Measurements from ENCODE around the gene PARPBP.
"Not testable (repeated sequence)": the region's sequence is repeated elsewhere in the genome, so short reads cannot be mapped to it uniquely, and the experiment has no call there.

The PARPBP gene

GRCh38 chr12:102119674-102120563 is at the start of gene PARPBP, which contains the start of gene NUP37:
Gene PARPBP, plus strand, starts transcription at chr12:102120183. Its CDS starts 3,706 bp downstream, at chr12:102123889.
Gene NUP37, minus strand, starts transcription at chr12:102120114. Its CDS starts 1,596 bp downstream, at chr12:102118518.
- ATAC-seq (ENCODE audit: low read depth) (peak; percentile 98), DNase-seq (ENCODE audit: low spot score in 2 of 2) (peak; percentile 93)
- peaks cover 15% of the 10 kb centered on the region for H3K4me1 Mint-ChIP-seq
- peaks cover 12% of the 10 kb centered on the region for H3K36me3 Mint-ChIP-seq
- peak within 1 kb of the TSS; percentile 90 for H3K27ac Mint-ChIP-seq
- no peaks in the 10 kb centered on the region for H3K9me3 Mint-ChIP-seq
- H3K27me3 Mint-ChIP-seq: no peaks in the 10 kb centered on the region
- H3K4me3 Mint-ChIP-seq: peak within 1 kb of the TSS; percentile 92

- not testable (repeated sequence) for H3K27ac Mint-ChIP-seq; H3K9me3 Mint-ChIP-seq; H3K27me3 Mint-ChIP-seq; ATAC-seq (ENCODE audit: low read depth); DNase-seq (ENCODE audit: low spot score in 2 of 2); H3K36me3 Mint-ChIP-seq; H3K4me3 Mint-ChIP-seq; H3K4me1 Mint-ChIP-seq
Measured at GRCh38 chr12:102072092-102072491, 47.9 kb upstream of the PARPBP start.

GRCh38 chr12:102080842-102081241 is 39.1 kb upstream of the PARPBP start:
- H3K4me3 Mint-ChIP-seq: no peak overlapping the region
- H3K36me3 Mint-ChIP-seq: peaks cover 27% of the 10 kb centered on the region
- DNase-seq (ENCODE audit: low spot score in 2 of 2) (no peak), ATAC-seq (ENCODE audit: low read depth) (no peak)
- no peaks in the 10 kb centered on the region for H3K9me3 Mint-ChIP-seq
- H3K4me1 Mint-ChIP-seq: no peaks in the 10 kb centered on the region
- H3K27ac Mint-ChIP-seq: no peak overlapping the region
- no peaks in the 10 kb centered on the region for H3K27me3 Mint-ChIP-seq

GRCh38 chr12:102089228-102089835 is 30.7 kb upstream of the PARPBP start:
- H3K27ac Mint-ChIP-seq; H3K27me3 Mint-ChIP-seq; H3K9me3 Mint-ChIP-seq; ATAC-seq (ENCODE audit: low read depth); H3K4me1 Mint-ChIP-seq; DNase-seq (ENCODE audit: low spot score in 2 of 2); H3K4me3 Mint-ChIP-seq: not testable (repeated sequence)
- peaks cover 16% of the 10 kb centered on the region for H3K36me3 Mint-ChIP-seq

- no peaks in the 10 kb centered on the region for H3K9me3 Mint-ChIP-seq
- ATAC-seq (ENCODE audit: low read depth) (no peak), DNase-seq (ENCODE audit: low spot score in 2 of 2) (no peak)
- H3K27ac Mint-ChIP-seq: no peak overlapping the region
- no peaks in the 10 kb centered on the region for H3K27me3 Mint-ChIP-seq
- no peaks in the 10 kb centered on the region for H3K4me1 Mint-ChIP-seq
- no peak overlapping the region for H3K4me3 Mint-ChIP-seq
- H3K36me3 Mint-ChIP-seq: peaks cover 14% of the 10 kb centered on the region
Measured at GRCh38 chr12:102093319-102093718, 26.7 kb upstream of the PARPBP start.

GRCh38 chr12:102095677-102096263 is 24.2 kb upstream of the PARPBP start:
- Mint-ChIP-seq H3K27ac (no peak overlapping the region), H3K4me1 (no peaks in the 10 kb centered on the region), H3K27me3 (no peaks in the 10 kb centered on the region), H3K4me3 (no peak overlapping the region), H3K36me3 (peaks cover 13% of the 10 kb centered on the region), H3K9me3 (no peaks in the 10 kb centered on the region)
- ATAC-seq (ENCODE audit: low read depth) (peak; percentile 32), DNase-seq (ENCODE audit: low spot score in 2 of 2) (no peak)

GRCh38 chr12:102096855-102097254 is 23.1 kb upstream of the PARPBP start:
- Mint-ChIP-seq H3K36me3 (peaks cover 13% of the 10 kb centered on the region), H3K27ac (no peak overlapping the region), H3K9me3 (no peaks in the 10 kb centered on the region), H3K27me3 (no peaks in the 10 kb centered on the region), H3K4me1 (no peaks in the 10 kb centered on the region), H3K4me3 (no peak overlapping the region)
- ATAC-seq (ENCODE audit: low read depth) (no peak), DNase-seq (ENCODE audit: low spot score in 2 of 2) (no peak)

GRCh38 chr12:102106905-102107304 is 13.1 kb upstream of the PARPBP start:
- Mint-ChIP-seq H3K9me3 (no peaks in the 10 kb centered on the region), H3K4me1 (no peaks in the 10 kb centered on the region), H3K27me3 (no peaks in the 10 kb centered on the region), H3K4me3 (no peak overlapping the region), H3K27ac (no peak overlapping the region), H3K36me3 (peaks cover 54% of the 10 kb centered on the region)
- DNase-seq (ENCODE audit: low spot score in 2 of 2) (no peak), ATAC-seq (ENCODE audit: low read depth) (no peak)

GRCh38 chr12:102107970-102108369 is 12.0 kb upstream of the PARPBP start:
- H3K9me3 Mint-ChIP-seq: no peaks in the 10 kb centered on the region
- H3K4me3 Mint-ChIP-seq: no peak overlapping the region
- DNase-seq (ENCODE audit: low spot score in 2 of 2): no peak
- H3K27me3 Mint-ChIP-seq: no peaks in the 10 kb centered on the region
- H3K36me3 Mint-ChIP-seq: peaks cover 53% of the 10 kb centered on the region
- no peak for ATAC-seq (ENCODE audit: low read depth)
- no peaks in the 10 kb centered on the region for H3K4me1 Mint-ChIP-seq
- no peak overlapping the region for H3K27ac Mint-ChIP-seq

- DNase-seq (ENCODE audit: low spot score in 2 of 2) (no peak), ATAC-seq (ENCODE audit: low read depth) (no peak)
- no peaks in the 10 kb centered on the region for H3K9me3 Mint-ChIP-seq
- H3K27me3 Mint-ChIP-seq: no peaks in the 10 kb centered on the region
- H3K4me1 Mint-ChIP-seq: peaks cover 2% of the 10 kb centered on the region
- H3K27ac Mint-ChIP-seq: no peak overlapping the region
- H3K4me3 Mint-ChIP-seq: no peak overlapping the region
- H3K36me3 Mint-ChIP-seq: peaks cover 45% of the 10 kb centered on the region
Measured at GRCh38 chr12:102110782-102111181, 9.2 kb upstream of the PARPBP start.

- H3K9me3 Mint-ChIP-seq: no peaks in the 10 kb centered on the region
- peaks cover 31% of the 10 kb centered on the region for H3K36me3 Mint-ChIP-seq
- peaks cover 5% of the 10 kb centered on the region for H3K4me1 Mint-ChIP-seq
- no peaks in the 10 kb centered on the region for H3K27me3 Mint-ChIP-seq
- ATAC-seq (ENCODE audit: low read depth): no peak
- DNase-seq (ENCODE audit: low spot score in 2 of 2): no peak
- H3K4me3 Mint-ChIP-seq: no peak overlapping the region
- H3K27ac Mint-ChIP-seq: no peak overlapping the region
Measured at GRCh38 chr12:102114212-102114611, 5.8 kb upstream of the PARPBP start.

GRCh38 chr12:102116392-102116791 is 3.6 kb upstream of the PARPBP start:
- peaks cover 16% of the 10 kb centered on the region for H3K36me3 Mint-ChIP-seq
- H3K27me3 Mint-ChIP-seq: no peaks in the 10 kb centered on the region
- H3K4me3 Mint-ChIP-seq: no peak overlapping the region
- no peak overlapping the region for H3K27ac Mint-ChIP-seq
- no peaks in the 10 kb centered on the region for H3K9me3 Mint-ChIP-seq
- DNase-seq (ENCODE audit: low spot score in 2 of 2): no peak
- peaks cover 15% of the 10 kb centered on the region for H3K4me1 Mint-ChIP-seq
- no peak for ATAC-seq (ENCODE audit: low read depth)

GRCh38 chr12:102118874-102119273 is 1.1 kb upstream of the PARPBP start:
- Mint-ChIP-seq H3K27me3 (no peaks in the 10 kb centered on the region), H3K36me3 (peaks cover 9% of the 10 kb centered on the region), H3K27ac (no peak overlapping the region), H3K4me3 (peak overlapping the region; percentile 46), H3K4me1 (peaks cover 15% of the 10 kb centered on the region), H3K9me3 (no peaks in the 10 kb centered on the region)
- DNase-seq (ENCODE audit: low spot score in 2 of 2) (no peak), ATAC-seq (ENCODE audit: low read depth) (no peak)

GRCh38 chr12:102120564-102120873 is 536 bp downstream of the PARPBP start:
- no peak for ATAC-seq (ENCODE audit: low read depth)
- peaks cover 14% of the 10 kb centered on the region for H3K4me1 Mint-ChIP-seq
- H3K36me3 Mint-ChIP-seq: peaks cover 10% of the 10 kb centered on the region
- H3K4me3 Mint-ChIP-seq: peak overlapping the region; percentile 92
- peak overlapping the region; percentile 90 for H3K27ac Mint-ChIP-seq
- no peak for DNase-seq (ENCODE audit: low spot score in 2 of 2)
- no peaks in the 10 kb centered on the region for H3K27me3 Mint-ChIP-seq
- H3K9me3 Mint-ChIP-seq: no peaks in the 10 kb centered on the region
